ENCODE data around the gene KLHL8. TPM values are rescaled to one million over a fixed set of nuclear protein-coding genes. Genes with fewer than 3 reads are reported as not detected.

The KLHL8 gene
- total RNA-seq, 1 experiment from 2014 or later, result 9.4 TPM

GRCh38 chr4:87114245-87115062 is 106.0 kb downstream of the KLHL8 start:
- in situ Hi-C loops (cut with HindIII; ENCODE audit: low pct_unique_long_range_greater_than_20kb, low sequenced_read_pairs), result no loop called here
- peak; percentile 28 for DNase-seq (ENCODE audit: low read depth)

GRCh38 chr4:87112063-87112462 is 108.4 kb downstream of the KLHL8 start:
- DNase-seq (ENCODE audit: low read depth), result no peak
- in situ Hi-C loops (cut with HindIII; ENCODE audit: low pct_unique_long_range_greater_than_20kb, low sequenced_read_pairs), result no loop called here

Other genes with a start within 250 kb of the KLHL8 start
- 0.43 TPM in 1 of 2 replicates, not detected in the other for gene HSD17B13, start 102.3 kb upstream of the KLHL8 start, total RNA-seq (2014; rRNA removed; shearing (Covaris generic); ENCODE audit: low replicate concordance)
- 59.6 and 78.3 TPM in 2 replicates for gene HSD17B11, start 170.6 kb upstream of the KLHL8 start, total RNA-seq (2014; rRNA removed; shearing (Covaris generic); ENCODE audit: low replicate concordance)
- 33.4 and 48.3 TPM in 2 replicates for gene NUDT9, start 202.0 kb upstream of the KLHL8 start, total RNA-seq (2014; rRNA removed; shearing (Covaris generic); ENCODE audit: low replicate concordance)